Measurements from ENCODE around the gene NRBF2.

- no peak for TF ChIP-seq GATA2 (IDR thresholded peaks at IDR 0.05; ENCODE audit: low read depth, low read length)
- TF ChIP-seq GATA3 (IDR thresholded peaks at IDR 0.05; ENCODE audit: low read depth, low read length) = no peak
These were observed 42.4 kb downstream of the NRBF2 start for GRCh38 chr10:63175534-63175933.

All from SH-SY5Y (cell line).